ENCODE measurements around the gene SCARB1.
"Not testable (repeated sequence)": the region's sequence is repeated elsewhere in the genome, so short reads cannot be mapped to it uniquely, and the experiment has no call there.

The SCARB1 gene

DNA sequence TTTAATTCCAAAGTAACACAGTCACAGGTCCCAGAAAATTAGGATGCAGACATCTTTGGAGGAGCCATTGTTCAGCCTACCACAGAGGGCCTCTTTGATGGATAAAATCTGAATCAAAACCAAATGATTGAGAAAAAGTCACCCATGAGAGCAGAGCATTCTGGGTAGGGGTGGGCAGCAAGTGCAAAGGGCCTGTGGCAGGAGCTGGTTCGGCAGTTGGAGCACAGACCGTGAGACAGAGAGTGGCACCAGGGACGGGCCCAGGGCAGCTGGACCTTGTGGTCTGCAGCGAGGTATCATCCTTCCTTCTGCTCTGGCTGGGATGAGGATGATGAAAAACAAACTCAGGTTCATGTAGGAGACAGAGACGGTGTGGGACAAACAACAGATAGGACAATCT, 32.8 kb upstream of the SCARB1 start:
- H3K27ac Mint-ChIP-seq = no peak overlapping the region
- H3K27me3 Mint-ChIP-seq = no peaks in the 10 kb centered on the region
- H3K36me3 Mint-ChIP-seq (ENCODE audit: low read depth) = no peaks in the 10 kb centered on the region
- no peak overlapping the region for H3K4me3 Mint-ChIP-seq
- H3K4me1 Mint-ChIP-seq (ENCODE audit: low read depth) = peaks cover 14% of the 10 kb centered on the region
- no peaks in the 10 kb centered on the region for H3K9me3 Mint-ChIP-seq

DNA sequence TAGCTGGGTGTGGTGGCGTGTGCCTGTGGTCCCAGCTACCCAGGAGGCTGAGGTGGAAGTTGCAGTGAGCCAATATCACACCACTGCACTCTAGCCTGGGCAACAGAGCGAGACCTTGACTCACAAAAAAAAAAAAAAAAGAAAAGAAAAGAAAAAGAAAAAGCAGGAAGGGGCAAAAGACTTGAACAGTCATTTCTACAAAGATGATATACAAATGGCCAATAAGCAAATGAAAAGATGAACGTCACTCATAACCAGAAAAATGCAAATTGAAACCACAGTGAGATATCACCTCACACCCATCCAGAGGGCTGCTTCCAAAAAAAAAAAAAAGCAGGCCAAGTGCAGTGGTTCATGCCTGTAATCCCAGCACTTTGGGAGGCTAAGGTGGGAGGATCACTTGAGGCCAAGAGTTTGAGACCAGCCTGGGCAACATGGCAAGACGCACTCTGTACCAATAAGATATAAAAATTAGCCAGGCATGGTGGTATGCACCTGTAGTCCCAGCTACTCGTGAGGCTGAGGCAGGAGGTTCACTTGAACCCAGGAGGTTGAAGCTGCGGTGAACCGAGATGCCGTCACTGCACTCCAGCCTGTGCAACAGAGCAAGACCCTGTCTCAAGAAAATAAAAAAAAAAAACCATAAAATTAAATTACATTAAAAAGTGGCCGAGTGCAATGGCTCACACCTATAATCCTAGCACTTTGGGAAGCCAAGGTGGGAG, 30.3 kb upstream of the SCARB1 start:
- Mint-ChIP-seq H3K27ac (no peak overlapping the region), H3K4me3 (no peak overlapping the region), H3K36me3 (ENCODE audit: low read depth) (no peaks in the 10 kb centered on the region), H3K27me3 (no peaks in the 10 kb centered on the region), H3K9me3 (no peaks in the 10 kb centered on the region), H3K4me1 (ENCODE audit: low read depth) (peaks cover 12% of the 10 kb centered on the region)

DNA sequence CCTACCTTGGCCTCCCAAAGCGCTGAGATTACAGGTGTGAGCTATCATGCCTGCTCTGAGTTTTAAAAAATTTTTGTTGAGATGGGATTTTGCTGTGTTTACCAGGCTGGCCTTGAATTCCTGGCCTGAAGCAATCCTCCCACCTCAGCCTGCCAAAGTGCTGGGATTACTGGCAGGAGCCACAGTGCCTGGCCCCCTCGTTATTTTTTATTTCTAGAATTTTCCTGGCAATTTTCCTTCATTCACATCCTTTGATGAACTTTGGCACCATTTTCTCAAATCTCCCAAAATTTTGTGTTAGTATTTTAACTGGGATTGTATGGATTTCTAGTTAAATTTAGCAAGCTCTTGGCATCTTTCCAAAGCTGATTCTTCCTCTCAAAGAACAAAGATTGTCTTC, 24.6 kb upstream of the SCARB1 start:
- Mint-ChIP-seq H3K36me3 (ENCODE audit: low read depth) (no peaks in the 10 kb centered on the region), H3K4me3 (no peak overlapping the region), H3K9me3 (no peaks in the 10 kb centered on the region), H3K27ac (no peak overlapping the region), H3K4me1 (ENCODE audit: low read depth) (peaks cover 18% of the 10 kb centered on the region), H3K27me3 (no peaks in the 10 kb centered on the region)

DNA sequence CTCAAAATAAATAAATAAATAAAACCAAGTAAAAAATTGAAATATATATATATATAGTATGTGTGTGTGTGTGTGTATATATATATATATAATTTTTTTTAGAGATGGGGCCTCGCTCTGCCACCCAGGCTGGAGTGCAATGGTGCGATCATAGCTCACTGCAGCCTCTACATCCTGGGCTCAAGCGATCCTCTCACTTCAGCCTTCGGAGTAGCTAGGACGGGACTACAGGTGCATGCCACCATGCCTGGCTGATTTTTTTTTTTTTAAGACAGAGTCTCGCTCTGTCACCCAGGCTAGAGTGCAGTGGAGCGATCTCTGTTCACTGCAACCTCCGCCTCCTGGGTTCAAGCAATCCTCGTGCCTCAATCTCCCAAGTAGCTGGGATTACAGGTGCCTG, 24.1 kb upstream of the SCARB1 start:
- not testable (repeated sequence) for H3K27ac Mint-ChIP-seq; H3K4me3 Mint-ChIP-seq; H3K9me3 Mint-ChIP-seq; H3K27me3 Mint-ChIP-seq; H3K36me3 Mint-ChIP-seq (ENCODE audit: low read depth)
- peaks cover 23% of the 10 kb centered on the region for H3K4me1 Mint-ChIP-seq (ENCODE audit: low read depth)

DNA sequence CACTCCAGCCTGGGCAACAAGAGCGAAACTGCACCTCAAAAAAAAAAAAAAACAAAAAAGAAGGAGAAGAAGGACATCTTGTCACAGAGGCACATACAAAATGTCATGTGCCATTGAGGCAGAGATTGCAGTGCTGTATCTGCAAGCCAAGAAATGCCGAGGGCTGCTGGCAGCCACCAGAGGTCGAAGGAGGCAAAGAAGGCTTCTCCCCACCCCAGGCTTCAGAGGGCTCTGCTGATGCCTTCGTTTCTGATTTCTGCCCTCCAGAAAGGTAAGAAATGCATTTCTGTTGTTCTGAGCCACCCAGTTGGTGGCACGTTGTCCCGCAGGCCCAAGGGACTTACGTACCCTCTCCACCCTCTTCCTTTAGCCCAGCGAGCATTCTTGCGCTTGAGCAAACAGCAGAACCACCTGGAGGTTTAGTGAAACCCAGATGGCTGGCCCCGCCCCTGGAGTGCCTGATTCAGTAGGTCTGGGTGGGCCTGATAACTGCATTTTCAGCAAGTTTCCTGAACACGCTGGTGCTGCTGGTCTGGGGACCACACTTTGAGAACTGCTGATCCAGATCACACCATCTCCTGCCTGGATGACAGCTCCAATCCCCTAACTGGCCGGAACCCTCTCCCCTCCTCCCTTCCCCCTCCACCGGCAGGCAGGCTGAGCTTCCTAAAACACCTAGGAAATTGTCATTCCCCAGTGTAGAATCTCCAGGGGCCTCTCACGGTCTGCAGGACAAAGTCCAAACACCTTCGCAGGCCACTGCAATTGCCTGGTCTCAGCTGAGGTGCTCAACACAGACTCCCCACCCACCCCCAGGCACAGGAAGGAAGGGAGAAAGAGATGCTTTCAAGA, 21.1 kb upstream of the SCARB1 start:
- no peak overlapping the region for H3K27ac Mint-ChIP-seq
- H3K27me3 Mint-ChIP-seq = no peaks in the 10 kb centered on the region
- H3K9me3 Mint-ChIP-seq = no peaks in the 10 kb centered on the region
- H3K4me3 Mint-ChIP-seq = peak overlapping the region; percentile 17
- peaks cover 36% of the 10 kb centered on the region for H3K4me1 Mint-ChIP-seq (ENCODE audit: low read depth)
- H3K36me3 Mint-ChIP-seq (ENCODE audit: low read depth) = no peaks in the 10 kb centered on the region

DNA sequence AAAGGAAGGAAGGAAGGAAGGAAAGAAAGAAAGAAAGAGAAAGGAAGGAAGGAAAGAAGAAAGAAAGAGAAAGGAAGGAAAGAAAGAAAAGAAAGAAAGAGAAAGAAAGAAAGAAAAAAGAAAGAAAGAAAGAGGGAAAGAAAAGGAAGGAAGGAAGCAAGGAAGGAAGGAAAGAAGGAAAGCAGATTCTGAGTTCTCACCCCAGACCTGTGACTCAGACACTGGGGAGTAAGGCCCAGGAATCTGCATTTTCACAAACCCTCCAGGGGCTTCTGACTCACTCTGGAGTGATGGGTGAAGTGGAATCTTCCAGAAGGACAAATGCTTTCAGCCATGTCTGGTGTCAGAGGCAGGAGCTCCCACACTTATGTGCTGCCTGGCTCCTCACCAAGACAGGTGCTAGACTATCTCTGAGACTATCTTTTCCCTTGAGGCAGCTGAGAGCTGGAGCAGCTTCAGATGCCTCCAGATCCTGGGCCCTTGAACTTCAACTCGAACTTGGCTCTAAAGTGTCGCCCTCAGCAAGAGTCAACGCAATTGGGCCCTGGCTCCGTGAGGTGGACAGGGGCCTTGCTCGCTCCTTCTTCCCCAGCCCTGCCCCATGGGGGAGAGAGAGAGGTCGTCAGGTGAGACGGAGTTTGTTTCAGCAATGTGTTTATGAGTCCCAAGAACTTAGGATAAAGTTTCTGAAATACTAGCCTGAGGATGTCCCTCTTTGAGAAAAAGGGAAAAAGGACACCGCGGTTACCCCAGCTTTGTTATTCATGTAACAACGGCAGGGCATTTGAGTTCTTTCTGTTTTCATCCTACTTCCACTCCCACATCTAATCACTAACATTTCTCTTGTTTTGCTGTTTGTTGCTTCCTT, 19.8 kb upstream of the SCARB1 start:
- Mint-ChIP-seq H3K4me3 (no peak overlapping the region), H3K4me1 (ENCODE audit: low read depth) (peaks cover 36% of the 10 kb centered on the region), H3K27me3 (no peaks in the 10 kb centered on the region), H3K27ac (peak overlapping the region; percentile 45), H3K36me3 (ENCODE audit: low read depth) (no peaks in the 10 kb centered on the region), H3K9me3 (no peaks in the 10 kb centered on the region)

DNA sequence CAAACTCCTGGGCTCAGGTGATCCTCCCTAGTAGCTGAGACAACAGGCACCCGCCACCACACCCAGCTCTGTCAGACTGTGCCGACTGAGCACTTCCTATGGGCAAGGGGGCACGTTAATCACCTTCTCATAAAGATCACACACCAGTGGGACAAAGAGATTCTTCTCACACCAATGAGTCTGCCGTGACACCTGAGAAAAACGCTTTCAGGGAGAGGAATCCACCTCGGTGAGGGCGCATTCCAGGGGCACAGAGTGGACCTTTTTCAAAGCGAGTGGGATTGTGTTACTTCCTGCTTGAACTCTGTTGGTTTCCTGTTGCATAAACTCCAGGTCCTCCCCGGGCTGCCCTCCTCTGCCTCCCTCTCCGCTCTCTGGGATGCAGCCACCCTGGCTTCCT, 17.5 kb upstream of the SCARB1 start:
- H3K27me3 Mint-ChIP-seq = no peaks in the 10 kb centered on the region
- peaks cover 36% of the 10 kb centered on the region for H3K4me1 Mint-ChIP-seq (ENCODE audit: low read depth)
- no peak overlapping the region for H3K4me3 Mint-ChIP-seq
- H3K36me3 Mint-ChIP-seq (ENCODE audit: low read depth) = no peaks in the 10 kb centered on the region
- H3K9me3 Mint-ChIP-seq = no peaks in the 10 kb centered on the region
- H3K27ac Mint-ChIP-seq = peak overlapping the region; percentile 16

DNA sequence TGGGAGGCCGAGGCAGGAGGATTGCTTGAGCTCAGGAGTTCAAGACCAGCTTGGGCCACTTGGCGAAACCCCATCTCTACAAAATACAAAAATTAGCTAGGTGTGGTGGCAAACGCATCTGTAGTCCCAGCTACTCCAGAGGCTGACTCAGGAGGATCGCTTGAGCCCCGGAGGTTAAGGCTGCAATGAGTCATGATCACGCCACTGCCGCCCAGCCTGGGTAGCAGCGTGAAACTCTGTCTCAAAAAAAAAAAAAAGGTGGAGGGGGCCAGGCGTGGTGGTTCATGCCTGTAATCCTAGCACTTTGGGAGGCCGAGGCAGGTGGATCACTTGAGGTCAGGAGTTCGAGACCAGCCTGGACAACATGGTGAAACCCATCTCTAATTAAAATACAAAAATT, 16.7 kb upstream of the SCARB1 start:
- H3K27me3 Mint-ChIP-seq; H3K9me3 Mint-ChIP-seq; H3K4me3 Mint-ChIP-seq; H3K36me3 Mint-ChIP-seq (ENCODE audit: low read depth); H3K27ac Mint-ChIP-seq: not testable (repeated sequence)
- H3K4me1 Mint-ChIP-seq (ENCODE audit: low read depth) = peaks cover 36% of the 10 kb centered on the region

DNA sequence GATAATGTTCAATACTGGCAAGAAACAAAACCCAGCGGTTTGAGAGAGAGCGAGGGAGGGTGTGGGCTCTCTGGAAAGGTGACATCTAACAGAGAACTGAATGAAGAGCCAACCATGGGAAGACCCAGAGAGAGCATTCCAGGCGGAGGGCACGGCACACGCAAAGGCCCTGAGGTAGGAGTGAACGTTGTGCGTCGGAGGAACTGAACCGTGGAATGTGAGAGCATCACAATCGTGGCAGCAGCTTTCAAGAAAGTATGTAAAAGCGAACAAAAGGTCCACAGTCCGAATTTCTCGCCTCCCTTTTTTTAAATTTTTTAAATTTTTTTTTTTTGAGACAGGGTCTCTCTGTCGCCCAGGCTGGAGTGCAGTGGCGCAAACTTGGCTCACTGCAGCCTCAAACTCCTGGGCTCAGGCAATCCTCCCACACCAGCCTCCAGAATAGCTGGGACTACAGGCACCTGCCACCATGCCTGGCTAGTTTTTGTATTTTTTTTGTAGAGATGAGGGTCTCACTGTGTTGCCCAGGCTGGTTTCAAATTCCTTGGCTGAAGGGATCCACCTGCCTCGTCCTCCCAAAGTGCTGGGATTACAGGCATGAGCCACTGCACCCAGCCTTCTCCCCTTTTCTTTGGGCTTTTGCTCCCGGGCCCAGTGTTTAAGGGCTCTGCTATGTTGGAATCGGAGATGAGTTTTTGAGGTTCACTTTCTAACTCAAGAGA, 15.3 kb upstream of the SCARB1 start:
- H3K27me3 Mint-ChIP-seq = no peaks in the 10 kb centered on the region
- peaks cover 23% of the 10 kb centered on the region for H3K4me1 Mint-ChIP-seq (ENCODE audit: low read depth)
- no peaks in the 10 kb centered on the region for H3K36me3 Mint-ChIP-seq (ENCODE audit: low read depth)
- no peaks in the 10 kb centered on the region for H3K9me3 Mint-ChIP-seq
- H3K27ac Mint-ChIP-seq = no peak overlapping the region
- no peak overlapping the region for H3K4me3 Mint-ChIP-seq

DNA sequence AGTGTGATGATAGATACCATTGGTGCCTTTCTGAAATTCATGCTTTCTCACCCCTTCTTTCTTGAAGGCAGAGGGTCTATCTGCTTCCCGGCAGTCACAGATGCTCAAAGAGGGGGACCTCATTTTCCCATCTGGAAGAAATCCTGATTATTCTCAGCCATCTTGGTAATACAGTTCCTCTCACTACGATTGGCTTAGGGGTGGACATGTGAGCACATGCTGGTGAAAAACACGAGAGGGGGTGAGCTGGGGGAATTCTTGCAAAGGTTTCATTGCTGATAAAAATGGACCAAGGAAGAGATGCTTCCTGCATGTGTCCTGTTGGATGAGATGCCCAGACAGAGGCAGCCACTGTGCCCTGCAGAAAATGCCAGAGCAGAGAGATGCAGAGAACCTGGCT, 13.8 kb upstream of the SCARB1 start:
- Mint-ChIP-seq H3K9me3 (no peaks in the 10 kb centered on the region), H3K27ac (no peak overlapping the region), H3K4me1 (ENCODE audit: low read depth) (peaks cover 13% of the 10 kb centered on the region), H3K36me3 (ENCODE audit: low read depth) (no peaks in the 10 kb centered on the region), H3K4me3 (no peak overlapping the region), H3K27me3 (no peaks in the 10 kb centered on the region)

DNA sequence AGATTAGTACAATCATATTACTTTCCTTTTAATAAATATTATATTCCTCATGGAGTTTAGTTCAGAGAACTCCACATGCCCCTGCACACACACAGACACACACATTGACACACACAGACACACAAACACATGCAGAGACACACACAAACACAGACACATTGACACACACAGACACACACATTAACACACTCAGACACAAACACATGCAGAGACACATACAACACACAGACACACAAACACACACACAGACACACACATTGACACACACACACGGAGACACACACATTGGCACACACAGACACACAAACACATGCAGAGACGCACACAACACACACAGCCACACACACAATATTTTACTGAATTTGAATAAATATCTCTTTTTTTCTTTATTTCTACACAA, 12.5 kb upstream of the SCARB1 start:
- Mint-ChIP-seq H3K27ac (no peak overlapping the region), H3K27me3 (no peaks in the 10 kb centered on the region), H3K4me3 (no peak overlapping the region), H3K36me3 (ENCODE audit: low read depth) (no peaks in the 10 kb centered on the region), H3K9me3 (no peaks in the 10 kb centered on the region), H3K4me1 (ENCODE audit: low read depth) (peaks cover 5% of the 10 kb centered on the region)

DNA sequence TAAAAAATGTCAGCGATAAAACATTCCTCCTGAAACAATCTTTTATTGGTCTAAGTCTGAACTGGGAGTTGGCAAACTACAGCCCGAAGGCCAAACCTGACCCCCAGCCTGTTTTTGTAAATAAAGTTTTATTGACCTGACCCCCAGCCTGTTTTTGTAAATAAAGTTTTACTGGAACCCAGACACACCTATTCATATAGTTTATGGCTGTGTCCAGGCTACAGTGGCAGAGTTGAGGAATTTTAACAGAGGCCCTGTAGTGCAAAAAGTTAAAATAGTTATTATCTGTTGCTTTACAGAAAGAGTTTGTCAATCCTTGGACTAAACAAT, 12.1 kb upstream of the SCARB1 start:
- Mint-ChIP-seq H3K27me3 (no peaks in the 10 kb centered on the region), H3K4me1 (ENCODE audit: low read depth) (peaks cover 1% of the 10 kb centered on the region), H3K36me3 (ENCODE audit: low read depth) (no peaks in the 10 kb centered on the region), H3K9me3 (no peaks in the 10 kb centered on the region), H3K27ac (no peak overlapping the region), H3K4me3 (no peak overlapping the region)

DNA sequence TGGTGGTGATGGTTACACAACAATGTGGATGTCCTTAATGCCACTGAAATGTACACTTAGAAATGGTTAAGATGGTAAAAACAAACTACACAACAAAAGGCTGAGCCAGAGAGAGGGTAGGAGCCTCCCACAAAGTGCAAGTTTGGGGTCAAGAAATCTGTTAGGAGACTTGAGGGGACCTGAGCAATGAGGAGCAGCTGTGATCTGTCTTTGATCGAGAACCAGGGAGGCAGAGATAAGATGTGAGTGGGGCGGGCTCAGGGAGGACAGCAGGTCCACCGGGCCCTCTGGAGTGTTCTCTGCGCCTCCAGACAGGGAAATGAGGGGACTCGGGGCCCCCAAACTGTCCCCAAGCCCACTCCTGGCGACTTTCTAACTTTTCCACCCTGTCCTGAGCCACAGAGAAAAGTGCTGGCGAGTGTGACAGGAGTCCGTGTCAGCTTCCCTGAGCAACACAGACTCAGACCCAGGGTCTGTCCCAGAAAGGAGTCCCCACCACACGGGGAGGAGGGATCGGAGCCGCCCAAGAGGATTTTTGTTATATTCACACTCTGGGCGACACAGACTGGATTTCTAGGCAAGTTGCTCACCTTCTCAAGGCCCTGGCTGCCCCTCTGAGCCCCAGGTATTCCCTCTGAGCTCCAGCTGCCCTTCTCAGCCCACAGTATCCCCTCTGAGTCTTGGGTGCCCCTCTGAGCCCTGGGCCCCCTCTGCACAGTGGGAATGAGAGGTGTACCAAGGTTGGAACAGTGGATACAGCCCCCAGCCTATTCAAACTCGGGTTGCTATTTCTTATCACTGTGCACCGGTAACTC, 11.5 kb upstream of the SCARB1 start:
- no peak overlapping the region for H3K4me3 Mint-ChIP-seq
- no peaks in the 10 kb centered on the region for H3K27me3 Mint-ChIP-seq
- H3K36me3 Mint-ChIP-seq (ENCODE audit: low read depth) = no peaks in the 10 kb centered on the region

DNA sequence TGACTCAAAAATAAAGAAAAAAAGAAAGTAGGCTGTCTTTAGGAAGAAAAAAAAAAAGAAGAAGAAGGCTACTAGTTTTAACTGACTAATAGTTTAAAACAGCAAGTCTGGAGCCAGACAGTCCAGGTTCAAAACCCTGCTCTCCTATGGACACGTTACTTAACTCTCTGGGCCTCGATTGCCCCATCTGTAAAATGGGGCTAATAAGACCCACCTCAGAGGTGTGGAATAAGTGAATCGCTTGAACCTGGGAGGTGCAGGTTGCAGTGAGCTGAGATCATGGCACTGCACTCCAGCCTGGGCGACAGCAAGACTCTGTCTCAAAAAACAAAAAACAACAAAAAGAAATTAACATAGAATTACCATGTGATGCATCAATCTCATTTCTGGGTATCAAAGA, 10.5 kb upstream of the SCARB1 start:
- H3K4me1 Mint-ChIP-seq (ENCODE audit: low read depth) = peaks cover 4% of the 10 kb centered on the region
- H3K9me3 Mint-ChIP-seq = no peaks in the 10 kb centered on the region
- no peaks in the 10 kb centered on the region for H3K36me3 Mint-ChIP-seq (ENCODE audit: low read depth)
- H3K27ac Mint-ChIP-seq = no peak overlapping the region
- H3K4me3 Mint-ChIP-seq = no peak overlapping the region
- peaks cover 3% of the 10 kb centered on the region for H3K27me3 Mint-ChIP-seq

More for the DNA sequence above, 11.5 kb upstream of the SCARB1 start:
- Mint-ChIP-seq H3K4me1 (ENCODE audit: low read depth) (no peaks in the 10 kb centered on the region), H3K9me3 (no peaks in the 10 kb centered on the region), H3K27ac (no peak overlapping the region)

All from stimulated activated naive CD8-positive, alpha-beta T cell treated with anti-CD3 and anti-CD28 coated beads, Interleukin-15, Interleukin-2, amounts not matched to agents 100 ng/mL and 50 ng/mL, for 24 hours (primary cell).